Left kidney (tissue), 1 donor: ENCODE measurements around the gene ZNF600. TPM values are rescaled to one million over a fixed set of nuclear protein-coding genes. Genes with fewer than 3 reads are reported as not detected.

Source experiments
- polyA plus RNA-seq: library from polyadenylated mRNA; unstranded; fragments of 120-200 nt; gene quantifications from one replicate; pipeline ENCODE4 v1.2.1, GENCODE V29; 2013; ENCODE audit not compliant: insufficient read length

ZNF600 gene
- polyA plus RNA-seq, 1 donor = 9.2 TPM

Other genes with a start within 250 kb of the ZNF600 start
- 23.3 TPM for gene ZNF701, start 216.5 kb downstream of the ZNF600 start, polyA plus RNA-seq
- gene ZNF83, start 148.4 kb downstream of the ZNF600 start, polyA plus RNA-seq = 146 TPM
- gene ZNF611, start 51.7 kb downstream of the ZNF600 start, polyA plus RNA-seq = 28.7 TPM
- gene ZNF28, start 34.8 kb upstream of the ZNF600 start, polyA plus RNA-seq = 21.1 TPM
- gene ZNF468, start 70.8 kb upstream of the ZNF600 start, polyA plus RNA-seq = 57.9 TPM
- 56.9 TPM for gene ZNF320, start 110.8 kb upstream of the ZNF600 start, polyA plus RNA-seq
- 14.8 TPM for gene ZNF888, start 136.6 kb upstream of the ZNF600 start, polyA plus RNA-seq
- 18.3 TPM for gene ZNF816, start 176.1 kb upstream of the ZNF600 start, polyA plus RNA-seq
- gene ERVV-1, start 227.1 kb upstream of the ZNF600 start, polyA plus RNA-seq = 0.38 TPM